Body of pancreas (tissue), 4 donors: ENCODE measurements around the gene TUBGCP2. TPM values are rescaled to one million over a fixed set of nuclear protein-coding genes. Genes with fewer than 3 reads are reported as not detected.

Experiments used
- ATAC-seq: fragments of 150-250 bp; one replicate; pipeline ENCODE4 v1.9.1; 2016
- DNase-seq, 4 donors: peaks; one replicate each; pipeline ENCODE4 v3.0.0-alpha.2; 2019
- H3K27ac ChIP-seq, 4 donors: fragments of 200-600 bp; sonication (generic); 1 replicate in 3 of 4; 2 replicates in 1 of 4; pipeline versions ENCODE4 v1.5.1 to v1.6.1; 2016 to 2019; ENCODE audit warnings: mild to moderate bottlenecking in 1 of 4, mixed read lengths in 1 of 4, moderate library complexity in 1 of 4
- H3K27me3 ChIP-seq, 2 donors: fragments of 200-600 bp; sonication (generic); one replicate each; pipeline ENCODE4 v1.6.0; 2016; ENCODE audit warnings: mild to moderate bottlenecking in 1 of 2
- H3K36me3 ChIP-seq, 2 donors: fragments of 200-600 bp; sonication (generic); replicated peaks in 1 of 2; 2 replicates each; pipeline ENCODE4 v1.5.1; 2016; ENCODE audit warnings: low read depth in 2 of 2; ENCODE audit not compliant: insufficient read depth in 1 of 2
- H3K4me1 ChIP-seq: fragments of 200-600 bp; sonication (generic); one replicate; pipeline ENCODE4 v1.6.0; 2016
- H3K4me3 ChIP-seq, 2 donors: fragments of 200-600 bp; sonication (generic); 1 replicate in 1 of 2; 2 replicates in 1 of 2; pipeline ENCODE4 v1.5.1; 2016 to 2019
- H3K9me3 ChIP-seq, 3 donors: fragments of 200-600 bp; sonication (generic); 1 replicate in 2 of 3; 2 replicates in 1 of 3; pipeline ENCODE4 v1.5.1; 2016
- POLR2A ChIP-seq, 3 donors: fragments of 450-650 bp; IDR thresholded peaks; one replicate each; pipeline ENCODE4 v1.6.1; 2016; ENCODE audit warnings: antibody characterized with exemption in 3 of 3, mild to moderate bottlenecking in 2 of 3
- WGBS, 2 donors: methylation state at CpG; one replicate each; pipeline ENCODE4 v1.1.5; 2017; 5-methylcytosine and 5-hydroxymethylcytosine counted together
- intact Hi-C: fragments of 100-400 bp; cut with DNase I; formaldehyde crosslinking; loops from one replicate; pipeline ENCODE4 v1.15.1; 2023
- total RNA-seq, 2 donors: library from RNA; depleted of rRNA; stranded (reverse); fragments of >200 nt; gene quantifications; one replicate each; pipeline ENCODE4 v1.1.0, GENCODE V29; 2016
- TF ChIP-seq, protein P1 (sequence below), 7 experiments: fragments of 450-650 bp in 4 of 7; fragments of 200-600 bp in 3 of 7; sonication (generic) in 3 of 7; IDR thresholded peaks; one replicate each; pipeline ENCODE4 v1.5.1; 2016 to 2019; ENCODE audit warnings: antibody characterized with exemption in 7 of 7

Gene TUBGCP2
- total RNA-seq, 2 donors from 2014 or later = 32.2 to 36.6 TPM

DNA sequence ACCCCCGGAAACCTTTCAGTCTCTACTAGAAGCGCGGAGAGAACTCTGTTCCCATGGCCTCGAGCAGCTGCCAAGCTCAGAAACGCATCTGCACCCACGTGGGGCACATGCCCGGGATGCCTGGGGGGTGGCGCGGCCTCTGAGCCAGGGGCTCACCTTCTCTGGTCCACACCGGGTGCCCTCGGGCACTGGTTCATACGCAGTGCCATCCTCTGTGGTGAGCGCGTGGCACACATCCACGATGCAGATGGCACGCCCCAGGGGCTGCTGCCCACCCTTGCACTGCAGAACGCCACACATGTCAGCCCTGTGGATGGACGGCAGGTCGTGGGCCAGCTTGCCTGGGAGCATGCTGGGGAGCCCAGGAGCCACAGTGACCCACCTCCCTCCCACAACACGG lies 38.5 kb downstream of the TUBGCP2 start:
- WGBS, 2 donors = 83 to 89% methylated on average over 1 to 15 of the region's 20 CpGs

DNA sequence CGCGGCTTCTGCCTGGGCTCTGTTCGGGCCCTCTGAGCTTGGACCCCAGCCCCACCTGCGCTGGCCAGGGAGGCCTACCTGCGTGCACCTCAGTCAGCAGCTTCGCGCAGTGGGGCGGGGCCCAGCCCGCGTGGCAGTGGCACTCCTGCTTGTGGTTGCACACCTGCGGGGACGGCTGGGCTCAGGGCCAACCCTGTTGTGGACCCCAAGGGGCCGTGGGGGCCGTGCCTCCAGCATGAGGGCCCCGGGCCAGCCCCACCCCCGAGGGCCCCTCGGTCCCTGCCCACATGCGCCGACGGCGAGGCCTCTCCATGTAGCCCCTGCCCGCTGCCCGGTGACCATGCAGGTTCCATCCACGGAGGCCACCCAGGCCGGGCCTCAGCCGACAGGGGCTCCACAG lies 39.3 kb downstream of the TUBGCP2 start:
- ATAC-seq (no peak), DNase-seq (no peak)
- intact Hi-C loops = no loop called here
- no peaks in the 10 kb centered on the region for H3K9me3 ChIP-seq
- no peaks in the 10 kb centered on the region for H3K27me3 ChIP-seq
- WGBS, 2 donors = 88% methylated on average over 25 of the region's 26 CpGs; no CpG with 5 or more reads in 1 of the 2 donors
- H3K36me3 ChIP-seq = peaks cover 0 to 3% of the 10 kb centered on the region in 2 donors
- no peak overlapping the region for H3K27ac ChIP-seq
- TF ChIP-seq, protein P1, sequence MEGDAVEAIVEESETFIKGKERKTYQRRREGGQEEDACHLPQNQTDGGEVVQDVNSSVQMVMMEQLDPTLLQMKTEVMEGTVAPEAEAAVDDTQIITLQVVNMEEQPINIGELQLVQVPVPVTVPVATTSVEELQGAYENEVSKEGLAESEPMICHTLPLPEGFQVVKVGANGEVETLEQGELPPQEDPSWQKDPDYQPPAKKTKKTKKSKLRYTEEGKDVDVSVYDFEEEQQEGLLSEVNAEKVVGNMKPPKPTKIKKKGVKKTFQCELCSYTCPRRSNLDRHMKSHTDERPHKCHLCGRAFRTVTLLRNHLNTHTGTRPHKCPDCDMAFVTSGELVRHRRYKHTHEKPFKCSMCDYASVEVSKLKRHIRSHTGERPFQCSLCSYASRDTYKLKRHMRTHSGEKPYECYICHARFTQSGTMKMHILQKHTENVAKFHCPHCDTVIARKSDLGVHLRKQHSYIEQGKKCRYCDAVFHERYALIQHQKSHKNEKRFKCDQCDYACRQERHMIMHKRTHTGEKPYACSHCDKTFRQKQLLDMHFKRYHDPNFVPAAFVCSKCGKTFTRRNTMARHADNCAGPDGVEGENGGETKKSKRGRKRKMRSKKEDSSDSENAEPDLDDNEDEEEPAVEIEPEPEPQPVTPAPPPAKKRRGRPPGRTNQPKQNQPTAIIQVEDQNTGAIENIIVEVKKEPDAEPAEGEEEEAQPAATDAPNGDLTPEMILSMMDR (IDR thresholded peaks at IDR 0.05) = no peak
- TF ChIP-seq POLR2A (IDR thresholded peaks at IDR 0.05) = no peak
- H3K4me3 ChIP-seq = no peak overlapping the region
- H3K4me1 ChIP-seq = no peaks in the 10 kb centered on the region

More for the DNA sequence above, 38.5 kb downstream of the TUBGCP2 start:
- Histone ChIP-seq H3K27me3 (no peaks in the 10 kb centered on the region), H3K27ac (no peak overlapping the region), H3K9me3 (no peaks in the 10 kb centered on the region), H3K4me1 (no peaks in the 10 kb centered on the region), H3K36me3 (peaks cover 0 to 3% of the 10 kb centered on the region in 2 donors), H3K4me3 (no peak overlapping the region)
- TF ChIP-seq, protein P1 (IDR thresholded peaks at IDR 0.05) = no peak
- no peak for TF ChIP-seq POLR2A (IDR thresholded peaks at IDR 0.05)
- ATAC-seq (no peak), DNase-seq (no peak)
- intact Hi-C loops = no loop called here

DNA sequence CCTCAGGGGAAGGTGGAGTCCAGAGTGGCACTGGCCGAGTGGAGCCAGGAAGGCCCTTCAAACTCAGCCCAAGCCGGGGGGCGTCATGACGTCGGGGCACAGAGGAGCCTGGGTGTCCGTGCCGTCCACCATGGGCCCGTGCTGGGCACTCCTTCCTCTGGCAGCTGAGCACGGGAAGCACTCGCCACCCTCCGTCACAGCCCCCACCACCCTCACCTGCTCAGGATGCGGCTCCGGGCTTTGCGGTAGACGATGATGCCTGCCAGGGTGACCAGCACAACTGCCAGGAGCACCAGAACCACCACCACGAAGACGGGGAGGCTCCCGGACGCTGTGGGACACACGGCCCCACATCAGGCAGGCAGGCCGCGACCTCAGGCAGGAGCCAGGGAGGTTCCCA lies 40.1 kb downstream of the TUBGCP2 start:
- intact Hi-C loops = no loop called here
- H3K4me1 ChIP-seq = no peaks in the 10 kb centered on the region
- 91 to 98% methylated on average over 15 to 22 of the region's 22 CpGs for WGBS, 2 donors
- no peaks in the 10 kb centered on the region for H3K9me3 ChIP-seq
- no peaks in the 10 kb centered on the region for H3K27me3 ChIP-seq
- no peak overlapping the region for H3K27ac ChIP-seq
- H3K36me3 ChIP-seq = peaks cover 0 to 3% of the 10 kb centered on the region in 2 donors
- TF ChIP-seq POLR2A (IDR thresholded peaks at IDR 0.05) = no peak
- TF ChIP-seq, protein P1 (IDR thresholded peaks at IDR 0.05) = no peak
- no peak for ATAC-seq
- DNase-seq = no peak
- no peak overlapping the region for H3K4me3 ChIP-seq

DNA sequence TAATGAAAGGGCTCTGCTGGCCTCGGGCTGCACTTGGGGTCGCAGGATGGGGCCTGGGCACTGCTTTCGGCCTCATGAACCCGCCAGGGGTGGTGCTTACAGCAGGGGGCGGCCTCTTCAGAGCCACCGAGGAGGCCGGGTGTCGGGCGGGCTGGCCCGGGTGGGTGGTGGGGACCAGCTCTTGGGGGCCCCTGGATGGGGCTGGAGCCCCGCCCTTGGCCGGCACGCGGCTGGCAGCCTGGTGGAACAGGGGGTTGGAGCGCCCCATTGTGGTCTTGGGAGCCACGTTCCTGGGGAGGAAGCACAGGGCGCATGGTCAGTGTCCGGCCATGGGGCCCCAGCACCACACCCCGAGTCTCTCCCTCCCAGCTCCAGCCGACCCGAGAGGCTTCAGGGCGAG lies 40.8 kb downstream of the TUBGCP2 start:
- Histone ChIP-seq H3K27ac (no peak overlapping the region), H3K9me3 (no peaks in the 10 kb centered on the region), H3K36me3 (peaks cover 0 to 3% of the 10 kb centered on the region in 2 donors), H3K4me3 (no peak overlapping the region), H3K27me3 (no peaks in the 10 kb centered on the region), H3K4me1 (no peaks in the 10 kb centered on the region)
- intact Hi-C loops = no loop called here
- ATAC-seq = no peak
- TF ChIP-seq, protein P1 (IDR thresholded peaks at IDR 0.05) = no peak
- TF ChIP-seq POLR2A (IDR thresholded peaks at IDR 0.05) = no peak
- no peak for DNase-seq
- 87% methylated on average over 3 to 14 of the region's 22 CpGs for WGBS, 2 donors

DNA sequence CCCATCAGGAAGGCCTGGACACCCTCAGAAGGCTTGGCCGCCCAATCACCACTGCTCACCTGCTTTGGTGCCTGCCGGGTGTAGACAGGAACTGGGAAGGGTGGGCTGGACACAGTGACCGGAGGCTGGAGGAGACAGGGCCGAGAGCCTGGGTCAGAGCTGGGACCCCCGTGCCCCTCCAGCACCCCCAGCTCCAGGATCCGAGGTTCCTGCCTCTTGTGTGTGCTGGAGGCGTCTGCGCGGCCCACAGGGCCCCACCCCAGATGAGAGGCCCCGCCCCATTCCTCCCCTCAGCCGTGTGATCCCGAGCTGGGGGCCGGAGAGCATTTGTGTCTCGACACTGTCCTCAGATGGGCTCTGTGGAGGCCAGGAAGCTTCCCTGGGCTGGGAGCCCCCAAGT lies 41.4 kb downstream of the TUBGCP2 start:
- TF ChIP-seq, protein P1 (IDR thresholded peaks at IDR 0.05) = no peak
- no peak for TF ChIP-seq POLR2A (IDR thresholded peaks at IDR 0.05)
- Histone ChIP-seq H3K4me1 (no peaks in the 10 kb centered on the region), H3K9me3 (no peaks in the 10 kb centered on the region), H3K27me3 (no peaks in the 10 kb centered on the region), H3K36me3 (peaks cover 0 to 3% of the 10 kb centered on the region in 2 donors), H3K4me3 (no peak overlapping the region), H3K27ac (no peak overlapping the region)
- intact Hi-C loops = no loop called here
- ATAC-seq = no peak
- DNase-seq = no peak
- WGBS, 2 donors = 88% methylated on average over 13 of the region's 14 CpGs; no CpG with 5 or more reads in 1 of the 2 donors
